ENCODE measurements around the gene SVEP1.

DNA sequence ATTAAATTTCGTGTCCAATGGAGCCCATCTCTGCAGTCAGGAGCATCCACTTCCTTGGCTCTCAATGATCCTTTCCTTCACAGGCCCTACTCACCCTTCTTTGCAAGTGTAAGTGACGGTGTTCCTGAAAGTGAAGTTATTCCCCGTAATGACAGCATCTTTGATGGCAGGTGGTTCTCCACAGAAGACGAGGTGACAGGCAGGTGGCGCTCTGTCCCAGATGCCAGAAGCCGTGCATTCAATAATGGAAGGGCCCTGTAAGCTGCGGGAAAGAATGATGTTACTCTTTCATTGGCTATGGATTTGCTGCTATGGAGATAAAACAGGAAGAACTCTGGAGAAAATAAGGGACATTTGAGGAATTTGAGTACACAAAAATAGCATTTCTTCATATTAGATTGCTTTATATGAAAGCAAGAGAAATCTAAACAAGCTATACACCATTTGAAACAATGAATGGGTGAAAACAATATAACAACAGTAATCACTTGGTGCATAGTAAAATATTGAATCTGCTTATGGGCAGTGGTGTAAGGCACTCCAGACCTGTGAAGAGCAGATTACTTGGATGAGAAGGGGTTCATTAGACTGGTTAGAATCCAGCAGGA lies 151.9 kb downstream of the SVEP1 start:
- TF ChIP-seq POLR2AphosphoS5 (IDR thresholded peaks at IDR 0.05; ENCODE audit: low read depth, low read length) (no peak), TAF1 (IDR thresholded peaks at IDR 0.05; ENCODE audit: borderline replicate concordance, insufficient read depth, low read length) (no peak), SIN3A (IDR thresholded peaks at IDR 0.05; ENCODE audit: borderline replicate concordance, insufficient read depth, low read length) (no peak), FOXP2 (optimal IDR thresholded peaks at IDR 0.05; ENCODE audit: borderline replicate concordance, extremely low read depth, extremely low read length, insufficient read depth) (no peak)
- TF ChIP-seq, protein P1, sequence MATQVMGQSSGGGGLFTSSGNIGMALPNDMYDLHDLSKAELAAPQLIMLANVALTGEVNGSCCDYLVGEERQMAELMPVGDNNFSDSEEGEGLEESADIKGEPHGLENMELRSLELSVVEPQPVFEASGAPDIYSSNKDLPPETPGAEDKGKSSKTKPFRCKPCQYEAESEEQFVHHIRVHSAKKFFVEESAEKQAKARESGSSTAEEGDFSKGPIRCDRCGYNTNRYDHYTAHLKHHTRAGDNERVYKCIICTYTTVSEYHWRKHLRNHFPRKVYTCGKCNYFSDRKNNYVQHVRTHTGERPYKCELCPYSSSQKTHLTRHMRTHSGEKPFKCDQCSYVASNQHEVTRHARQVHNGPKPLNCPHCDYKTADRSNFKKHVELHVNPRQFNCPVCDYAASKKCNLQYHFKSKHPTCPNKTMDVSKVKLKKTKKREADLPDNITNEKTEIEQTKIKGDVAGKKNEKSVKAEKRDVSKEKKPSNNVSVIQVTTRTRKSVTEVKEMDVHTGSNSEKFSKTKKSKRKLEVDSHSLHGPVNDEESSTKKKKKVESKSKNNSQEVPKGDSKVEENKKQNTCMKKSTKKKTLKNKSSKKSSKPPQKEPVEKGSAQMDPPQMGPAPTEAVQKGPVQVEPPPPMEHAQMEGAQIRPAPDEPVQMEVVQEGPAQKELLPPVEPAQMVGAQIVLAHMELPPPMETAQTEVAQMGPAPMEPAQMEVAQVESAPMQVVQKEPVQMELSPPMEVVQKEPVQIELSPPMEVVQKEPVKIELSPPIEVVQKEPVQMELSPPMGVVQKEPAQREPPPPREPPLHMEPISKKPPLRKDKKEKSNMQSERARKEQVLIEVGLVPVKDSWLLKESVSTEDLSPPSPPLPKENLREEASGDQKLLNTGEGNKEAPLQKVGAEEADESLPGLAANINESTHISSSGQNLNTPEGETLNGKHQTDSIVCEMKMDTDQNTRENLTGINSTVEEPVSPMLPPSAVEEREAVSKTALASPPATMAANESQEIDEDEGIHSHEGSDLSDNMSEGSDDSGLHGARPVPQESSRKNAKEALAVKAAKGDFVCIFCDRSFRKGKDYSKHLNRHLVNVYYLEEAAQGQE (IDR thresholded peaks at IDR 0.05; ENCODE audit: insufficient read depth in 1 of 2, low read depth in 2 of 2, low read length in 2 of 2) = no peak
